K562 (cell line): ENCODE results near the gene GRIK1. TPM values are rescaled to one million over a fixed set of nuclear protein-coding genes. Genes with fewer than 3 reads are reported as not detected.

Experiments used
- ATAC-seq: fragments of 200-7000 bp; cut with Tn5 transposase; 3 replicates; pipeline ENCODE4 v1.9.1; 2020; ENCODE audit warnings: moderate library complexity
- BruUV-seq: library from RNA; stranded (reverse); fragments of 400-500 nt; replicated peaks from 2 replicates; lab custom pipeline; 2021; lab: Mats Ljungman, UMichigan
- CTCF ChIA-PET: fragments of 300-600 bp; formaldehyde crosslinking; extraction: SDS; loops from one replicate; lab custom pipeline; 2021; ENCODE audit warnings: low intra/inter-chr PET ratio; lab: Yijun Ruan, JAX
- POLR2A ChIA-PET: fragments of 300-600, 350-650 bp; sonication (Branson Sonifier 250); formaldehyde crosslinking; extraction: SDS; loops from one replicate; lab custom pipeline; 2021; ENCODE audit warnings: antibody characterized with exemption, inconsistent platforms; lab: Yijun Ruan, JAX
- DNase-seq, 4 experiments: peaks; one replicate each; pipeline versions ENCODE4 v3.0.0 to v3.0.0-alpha.2; 2011 to 2018; ENCODE audit warnings: low spot score in 3 of 4, mixed read lengths in 3 of 4; ENCODE audit errors: extremely low read depth in 1 of 4
- FAIRE-seq: peaks from 2 replicates; lab custom pipeline; 2011; peaks lifted over from hg19 to GRCh38; lab: Jason Lieb, UNC
- H2AFZ ChIP-seq: 2 replicates; pipeline ENCODE4 v1.6.0; 2011; ENCODE audit warnings: low read depth, low read length, control low read depth, inconsistent platforms
- H3K27ac ChIP-seq: fragments of 200-600 bp; 3 replicates; pipeline ENCODE4 v1.8.0; 2011; ENCODE audit warnings: low read depth, mild to moderate bottlenecking, control low read depth, inconsistent platforms, low read length, moderate library complexity, mixed read lengths; ENCODE audit errors: extremely low read depth
- H3K27me3 ChIP-seq, 2 experiments: fragments of 300-600 bp in 1 of 2; 2 replicates in 1 of 2; 3 replicates in 1 of 2; pipeline versions ENCODE4 v1.6.0 to v1.8.0; 2011; ENCODE audit warnings: inconsistent platforms in 2 of 2, low read length in 2 of 2, mild to moderate bottlenecking in 1 of 2, mixed read lengths in 1 of 2, moderate library complexity in 1 of 2; ENCODE audit not compliant: control insufficient read depth in 2 of 2, insufficient read depth in 2 of 2
- H3K36me3 ChIP-seq: fragments of 300-600 bp; 3 replicates; pipeline ENCODE4 v1.8.0; 2011; ENCODE audit warnings: mild to moderate bottlenecking, low read length, inconsistent platforms; ENCODE audit not compliant: control insufficient read depth, insufficient read depth
- H3K4me1 ChIP-seq, 2 experiments: fragments of 200-600 bp in 1 of 2; replicated peaks in 1 of 2; 2 replicates in 1 of 2; 3 replicates in 1 of 2; pipeline versions ENCODE4 v1.5.1 to v1.8.0; 2011; ENCODE audit warnings: inconsistent platforms in 2 of 2, low read length in 2 of 2, mild to moderate bottlenecking in 1 of 2, mixed read lengths in 1 of 2, moderate library complexity in 1 of 2; ENCODE audit not compliant: control insufficient read depth in 2 of 2, insufficient read depth in 2 of 2
- H3K4me2 ChIP-seq: 2 replicates; pipeline ENCODE4 v1.6.1; 2011; ENCODE audit warnings: low read length, control low read depth, inconsistent platforms, mixed read lengths; ENCODE audit not compliant: insufficient read depth
- H3K4me3 ChIP-seq: fragments of 200-600 bp; sonication (generic), shearing (Covaris generic); 2 replicates; pipeline ENCODE4 v1.5.1; 2016; ENCODE audit warnings: control low read depth, inconsistent platforms
- H3K79me2 ChIP-seq: fragments of 200-600 bp; 3 replicates; pipeline ENCODE4 v1.8.0; 2011; ENCODE audit warnings: low read length, inconsistent platforms; ENCODE audit not compliant: control insufficient read depth, insufficient read depth
- H3K9ac ChIP-seq, 2 experiments: 2 replicates each; pipeline versions ENCODE4 v1.6.0 to v1.6.1; 2011; ENCODE audit warnings: low read depth in 2 of 2, low read length in 2 of 2, control low read depth in 1 of 2, inconsistent platforms in 1 of 2, mild to moderate bottlenecking in 1 of 2, mixed read lengths in 1 of 2; ENCODE audit not compliant: insufficient read depth in 1 of 2
- H3K9me1 ChIP-seq: one replicate; pipeline ENCODE4 v1.6.0; 2011; ENCODE audit warnings: inconsistent platforms, mild to moderate bottlenecking, low read length, moderate library complexity; ENCODE audit not compliant: control insufficient read depth, insufficient read depth
- H3K9me3 ChIP-seq: replicated peaks from 2 replicates; pipeline ENCODE4 v1.5.1; 2011; ENCODE audit warnings: low read depth, low read length, inconsistent platforms; ENCODE audit not compliant: control insufficient read depth, insufficient read depth
- H4K20me1 ChIP-seq: replicated peaks from 2 replicates; pipeline ENCODE4 v1.6.1; 2011; ENCODE audit warnings: low read length, inconsistent platforms, mixed read lengths; ENCODE audit not compliant: control insufficient read depth, insufficient read depth
- ARID3A ChIP-seq: IDR thresholded peaks from 2 replicates; pipeline ENCODE4 v1.6.1; 2012; ENCODE audit warnings: low read depth, low read length, improper control_type of control experiment, borderline replicate concordance
- ATF3 ChIP-seq, 2 experiments: fragments of 450-650 bp in 1 of 2; sonication (generic) in 1 of 2; formaldehyde crosslinking in 1 of 2; IDR thresholded peaks in 1 of 2; conservative IDR thresholded peaks in 1 of 2; 2 replicates each; pipeline versions ENCODE4 v1.6.1 to v1.8.1; 2016 to 2023; ENCODE audit warnings: mild to moderate bottlenecking in 2 of 2, moderate library complexity in 2 of 2, inconsistent platforms in 1 of 2, missing genetic modification reagents in 1 of 2
- DACH1 ChIP-seq: fragments of 450-650 bp; IDR thresholded peaks from 2 replicates; pipeline ENCODE4 v1.6.1; 2018; ENCODE audit not compliant: partially characterized antibody
- NFE2 ChIP-seq: IDR thresholded peaks from 2 replicates; pipeline ENCODE4 v1.6.1; 2014; ENCODE audit warnings: antibody characterized with exemption, low read depth
- PKNOX1 ChIP-seq: fragments of 450-650 bp; IDR thresholded peaks from 2 replicates; pipeline ENCODE4 v1.6.1; 2016
- WGBS: fragments of 100-300 bp; shearing (Covaris generic); methylation state at CpG from one replicate; pipeline ENCODE4 v1.1.6; 2016; ENCODE audit warnings: low coverage, mixed read lengths; ENCODE audit not compliant: insufficient coverage; ENCODE audit errors: missing lambda C conversion rate; 5-methylcytosine and 5-hydroxymethylcytosine counted together
- in situ Hi-C: fragments of 300-500 bp; cut with MboI; formaldehyde crosslinking; loops from 4 replicates; pipeline ENCODE4 v1.15.0; 2018; ENCODE audit warnings: inconsistent platforms, mixed read lengths
- intact Hi-C: fragments of 100-400 bp; cut with micrococcal nuclease; formaldehyde crosslinking; loops from 2 replicates; pipeline ENCODE4 v1.14.2; 2022
- polyA plus RNA-seq, 8 experiments: library from polyadenylated mRNA; depleted of rRNA in 4 of 8; stranded (reverse) in 5 of 8; unstranded in 3 of 8; fragments of >200 nt; fragmentation: Nextera tagmentation in 2 of 8; fragmentation: Illumina TruSeq in 1 of 8; extraction: Ambion mirVana in 2 of 8; extraction: Trizol in 1 of 8; gene quantifications; 2 replicates each; pipeline versions ENCODE4 v1.2.1 to v1.2.3, GENCODE V29; 2011 to 2014; ENCODE audit warnings: inconsistent platforms in 1 of 8, missing spikeins in 1 of 8
- total RNA-seq, 7 experiments: library from RNA; depleted of rRNA in 6 of 7; stranded (reverse); fragments of >200 nt in 6 of 7; fragmentation: Illumina TruSeq in 2 of 7; extraction: Trizol in 2 of 7; gene quantifications; 2 replicates each; pipeline versions ENCODE4 v1.2.1 to v1.2.3, GENCODE V29; 2011 to 2021; ENCODE audit warnings: low replicate concordance in 1 of 7

Gene GRIK1
- total and polyA plus RNA-seq, 9 of the 15 experiments (the other 6 are each of a cell fraction or from before 2014, with no cell fraction given) = 0.17 to 2.8 (median 0.53) TPM

DNA sequence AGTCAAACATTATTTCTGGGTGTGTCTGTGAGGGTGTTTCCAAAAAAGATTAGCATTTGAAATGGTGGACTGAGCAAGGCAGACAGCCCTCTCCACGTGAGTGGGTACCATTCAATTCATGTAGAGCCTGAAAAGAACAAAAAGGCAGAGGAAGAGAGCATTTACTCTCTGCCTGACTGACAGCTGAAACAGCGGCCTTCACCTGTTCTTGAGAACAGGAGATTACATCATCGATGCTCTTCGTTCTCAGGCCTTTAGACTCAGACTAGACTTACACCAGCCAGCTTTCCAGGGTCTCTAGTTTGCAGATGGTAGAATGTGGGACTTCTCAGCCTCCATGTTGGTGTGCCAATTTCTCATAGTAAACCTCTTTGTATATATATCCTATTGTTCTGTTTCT, 338.7 kb downstream of the GRIK1 start:
- Histone ChIP-seq H2AFZ (0 out of 2 replicates have a peak overlapping the region, but pooled peaks have one; percentile 3), H3K79me2 (no peaks in the 10 kb centered on the region), H3K4me3 (no peak overlapping the region), H3K36me3 (no peaks in the 10 kb centered on the region), H3K4me2 (no peak overlapping the region), H3K9me1 (no peaks in the 10 kb centered on the region), H4K20me1 (no peaks in the 10 kb centered on the region), H3K4me1 (no peaks in the 10 kb centered on the region)
- in situ Hi-C loops = no loop called here
- BruUV-seq = no TSS peak
- intact Hi-C loops = no loop called here
- 58% methylated on average over 4 of the region's 4 CpGs for WGBS
- FAIRE-seq = no peak
- POLR2A ChIA-PET = no interaction called here
- TF ChIP-seq DACH1 (no peak), ATF3 (IDR thresholded peaks at IDR 0.05) (peak; percentile 71), ATF3 (CRISPR knock-in tag; conservative IDR thresholded peaks at IDR 0.05) (no peak), PKNOX1 (peak; percentile 38), NFE2 (no peak), ARID3A (no peak)
- TF ChIP-seq, all 486 proteins: peak for 2
- H3K27ac ChIP-seq = no peak overlapping the region
- H3K9ac ChIP-seq = no peak overlapping the region
- CTCF ChIA-PET = no interaction called here
- H3K27me3 ChIP-seq = no peaks in the 10 kb centered on the region
- no peaks in the 10 kb centered on the region for H3K9me3 ChIP-seq
- DNase-seq = no peak
- ATAC-seq = peak; percentile 55
